ENCODE measurements around the gene WWOX. TPM values are rescaled to one million over a fixed set of nuclear protein-coding genes. Genes with fewer than 3 reads are reported as not detected.

Gene WWOX
- total RNA-seq, 1 donor from 2014 or later, result 28.2 TPM

- H3K9me3 Mint-ChIP-seq (ENCODE audit: unreplicated experiment), result no peaks in the 10 kb centered on the region
- no peak overlapping the region for H3K4me3 Mint-ChIP-seq (ENCODE audit: unreplicated experiment)
- TF ChIP-seq CTCF (IDR thresholded peaks at IDR 0.05), result no peak
- H3K27me3 Mint-ChIP-seq (ENCODE audit: unreplicated experiment), result no peaks in the 10 kb centered on the region
- no peaks in the 10 kb centered on the region for H3K36me3 Mint-ChIP-seq (ENCODE audit: unreplicated experiment)
- H3K27ac Mint-ChIP-seq (ENCODE audit: unreplicated experiment), result no peak overlapping the region
- no peak for DNase-seq (ENCODE audit: extremely low spot score, unreplicated experiment)
- peaks cover 5% of the 10 kb centered on the region for H3K4me1 Mint-ChIP-seq (ENCODE audit: unreplicated experiment)
Measured at GRCh38 chr16:78421181-78421708, 321.8 kb downstream of the WWOX start.

- Mint-ChIP-seq H3K36me3 (ENCODE audit: unreplicated experiment) (peaks cover 2% of the 10 kb centered on the region), H3K4me1 (ENCODE audit: unreplicated experiment) (no peaks in the 10 kb centered on the region), H3K27ac (ENCODE audit: unreplicated experiment) (no peak overlapping the region), H3K9me3 (ENCODE audit: unreplicated experiment) (peaks cover 7% of the 10 kb centered on the region), H3K4me3 (ENCODE audit: unreplicated experiment) (no peak overlapping the region), H3K27me3 (ENCODE audit: unreplicated experiment) (no peaks in the 10 kb centered on the region)
- DNase-seq (ENCODE audit: extremely low spot score, unreplicated experiment), result no peak
- no peak for TF ChIP-seq CTCF (IDR thresholded peaks at IDR 0.05)
Measured at GRCh38 chr16:78425281-78425680, 325.8 kb downstream of the WWOX start.

- H3K4me1 Mint-ChIP-seq (ENCODE audit: unreplicated experiment), result peaks cover under 1% of the 10 kb centered on the region
- H3K4me3 Mint-ChIP-seq (ENCODE audit: unreplicated experiment), result no peak overlapping the region
- peaks cover 2% of the 10 kb centered on the region for H3K36me3 Mint-ChIP-seq (ENCODE audit: unreplicated experiment)
- no peak overlapping the region for H3K27ac Mint-ChIP-seq (ENCODE audit: unreplicated experiment)
- peaks cover 7% of the 10 kb centered on the region for H3K9me3 Mint-ChIP-seq (ENCODE audit: unreplicated experiment)
- no peak for TF ChIP-seq CTCF (IDR thresholded peaks at IDR 0.05)
- DNase-seq (ENCODE audit: extremely low spot score, unreplicated experiment), result no peak
- H3K27me3 Mint-ChIP-seq (ENCODE audit: unreplicated experiment), result no peaks in the 10 kb centered on the region
Measured at GRCh38 chr16:78425891-78426510, 326.5 kb downstream of the WWOX start.

GRCh38 chr16:78428193-78428592, 328.7 kb downstream of the WWOX start:
- H3K27me3 Mint-ChIP-seq (ENCODE audit: unreplicated experiment), result no peaks in the 10 kb centered on the region
- TF ChIP-seq CTCF (IDR thresholded peaks at IDR 0.05), result no peak
- no peak for DNase-seq (ENCODE audit: extremely low spot score, unreplicated experiment)
- H3K4me1 Mint-ChIP-seq (ENCODE audit: unreplicated experiment), result peaks cover 4% of the 10 kb centered on the region
- H3K36me3 Mint-ChIP-seq (ENCODE audit: unreplicated experiment), result peaks cover 2% of the 10 kb centered on the region
- H3K4me3 Mint-ChIP-seq (ENCODE audit: unreplicated experiment), result no peak overlapping the region
- H3K27ac Mint-ChIP-seq (ENCODE audit: unreplicated experiment), result no peak overlapping the region
- H3K9me3 Mint-ChIP-seq (ENCODE audit: unreplicated experiment), result peaks cover 7% of the 10 kb centered on the region

- no peaks in the 10 kb centered on the region for H3K27me3 Mint-ChIP-seq (ENCODE audit: unreplicated experiment)
- peaks cover 12% of the 10 kb centered on the region for H3K9me3 Mint-ChIP-seq (ENCODE audit: unreplicated experiment)
- peaks cover 4% of the 10 kb centered on the region for H3K4me1 Mint-ChIP-seq (ENCODE audit: unreplicated experiment)
- H3K4me3 Mint-ChIP-seq (ENCODE audit: unreplicated experiment), result no peak overlapping the region
- H3K36me3 Mint-ChIP-seq (ENCODE audit: unreplicated experiment), result peaks cover 4% of the 10 kb centered on the region
- DNase-seq (ENCODE audit: extremely low spot score, unreplicated experiment), result no peak
- no peak for TF ChIP-seq CTCF (IDR thresholded peaks at IDR 0.05)
- no peak overlapping the region for H3K27ac Mint-ChIP-seq (ENCODE audit: unreplicated experiment)
Measured at GRCh38 chr16:78430281-78430680, 330.8 kb downstream of the WWOX start.
